ENCODE measurements around the gene TBXAS1.

TBXAS1 gene

GRCh38 chr7:140048989-140049338 lies 219.9 kb downstream of the TBXAS1 start:
- H3K4me1 ChIP-seq (ENCODE audit: control insufficient read depth, insufficient read depth, low read length), result no peaks in the 10 kb centered on the region
- no peak overlapping the region for H3K4me3 ChIP-seq (ENCODE audit: low read depth, low read length)
- TF ChIP-seq ZNF629 (tag by site-specific recombination; IDR thresholded peaks at IDR 0.05) (no peak), REST (tag by site-specific recombination; IDR thresholded peaks at IDR 0.05) (no peak), ZNF214 (tag by site-specific recombination; IDR thresholded peaks at IDR 0.05; ENCODE audit: borderline replicate concordance) (no peak), ZNF426 (tag by site-specific recombination; IDR thresholded peaks at IDR 0.05) (no peak), KLF9 (tag by site-specific recombination; IDR thresholded peaks at IDR 0.05; ENCODE audit: low read depth) (no peak), ZNF777 (tag by site-specific recombination; IDR thresholded peaks at IDR 0.05; ENCODE audit: borderline replicate concordance) (no peak), ZNF280D (tag by site-specific recombination; IDR thresholded peaks at IDR 0.05) (no peak), ZNF148 (tag by site-specific recombination; IDR thresholded peaks at IDR 0.05; ENCODE audit: borderline replicate concordance) (no peak)
- ChIA-PET CTCF (no interaction called here), POLR2A (no interaction called here)
- H3K9me3 ChIP-seq (ENCODE audit: control insufficient read depth, insufficient read depth, low read depth, low read length), result no peaks in the 10 kb centered on the region
- no peaks in the 10 kb centered on the region for H3K36me3 ChIP-seq (ENCODE audit: control insufficient read depth in 2 of 2, insufficient read depth in 1 of 2, low read length in 2 of 2)
- no peak overlapping the region for H3K27ac ChIP-seq (ENCODE audit: extremely low read depth, low read depth, low read length)

- POLR2A ChIA-PET, result no interaction called here
- TF ChIP-seq ZNF311 (tag by site-specific recombination; IDR thresholded peaks at IDR 0.05; ENCODE audit: borderline replicate concordance) (no peak), INSM2 (tag by site-specific recombination; IDR thresholded peaks at IDR 0.05) (no peak), ZNF16 (tag by site-specific recombination; IDR thresholded peaks at IDR 0.05; ENCODE audit: low read depth) (no peak), ZFP69B (tag by site-specific recombination; IDR thresholded peaks at IDR 0.05) (no peak), GFI1B (tag by site-specific recombination; IDR thresholded peaks at IDR 0.05) (no peak), SP7 (tag by site-specific recombination; IDR thresholded peaks at IDR 0.05) (no peak)
- CTCF ChIA-PET, result no interaction called here
- Histone ChIP-seq H3K36me3 (ENCODE audit: control insufficient read depth in 2 of 2, insufficient read depth in 1 of 2, low read length in 2 of 2) (no peaks in the 10 kb centered on the region), H3K27ac (ENCODE audit: extremely low read depth, low read depth, low read length) (no peak overlapping the region), H3K9me3 (ENCODE audit: control insufficient read depth, insufficient read depth, low read depth, low read length) (no peaks in the 10 kb centered on the region), H3K4me3 (ENCODE audit: low read depth, low read length) (no peak overlapping the region), H3K4me1 (ENCODE audit: control insufficient read depth, insufficient read depth, low read length) (no peaks in the 10 kb centered on the region)
Measured at GRCh38 chr7:140049339-140050024, 220.4 kb downstream of the TBXAS1 start.
